ENCODE results near the gene EQTN.
"Not testable (repeated sequence)": the region's sequence is repeated elsewhere in the genome, so short reads cannot be mapped to it uniquely, and the experiment has no call there.

The EQTN gene

GRCh38 chr9:27273186-27273585, 23.8 kb downstream of the EQTN start:
- no peak overlapping the region for H3K4me3 Mint-ChIP-seq
- H3K36me3 Mint-ChIP-seq, result no peaks in the 10 kb centered on the region
- H3K4me1 Mint-ChIP-seq (ENCODE audit: low read depth), result peaks cover 2% of the 10 kb centered on the region
- H3K9me3 Mint-ChIP-seq (ENCODE audit: low read depth), result no peaks in the 10 kb centered on the region
- peaks cover 2% of the 10 kb centered on the region for H3K27me3 Mint-ChIP-seq
- H3K27ac Mint-ChIP-seq, result no peak overlapping the region

- Mint-ChIP-seq H3K4me3 (no peak overlapping the region), H3K27ac (no peak overlapping the region), H3K27me3 (peaks cover 2% of the 10 kb centered on the region), H3K9me3 (ENCODE audit: low read depth) (no peaks in the 10 kb centered on the region), H3K36me3 (no peaks in the 10 kb centered on the region), H3K4me1 (ENCODE audit: low read depth) (peaks cover 2% of the 10 kb centered on the region)
Observed at GRCh38 chr9:27272103-27272502, 24.8 kb downstream of the EQTN start.

- H3K4me1 Mint-ChIP-seq (ENCODE audit: low read depth), result no peaks in the 10 kb centered on the region
- H3K36me3 Mint-ChIP-seq, result no peaks in the 10 kb centered on the region
- no peak overlapping the region for H3K4me3 Mint-ChIP-seq
- peaks cover 1% of the 10 kb centered on the region for H3K27me3 Mint-ChIP-seq
- no peaks in the 10 kb centered on the region for H3K9me3 Mint-ChIP-seq (ENCODE audit: low read depth)
- H3K27ac Mint-ChIP-seq, result no peak overlapping the region
Observed at GRCh38 chr9:27261517-27262211, 35.3 kb downstream of the EQTN start.

- Mint-ChIP-seq H3K36me3 (no peaks in the 10 kb centered on the region), H3K27ac (no peak overlapping the region), H3K4me1 (ENCODE audit: low read depth) (no peaks in the 10 kb centered on the region)
Observed at GRCh38 chr9:27260789-27261516, 36.0 kb downstream of the EQTN start.

GRCh38 chr9:27258662-27259061, 38.3 kb downstream of the EQTN start:
- Mint-ChIP-seq H3K4me3 (no peak overlapping the region), H3K4me1 (ENCODE audit: low read depth) (no peaks in the 10 kb centered on the region), H3K9me3 (ENCODE audit: low read depth) (no peaks in the 10 kb centered on the region), H3K27me3 (peaks cover 1% of the 10 kb centered on the region), H3K27ac (no peak overlapping the region), H3K36me3 (no peaks in the 10 kb centered on the region)

More at GRCh38 chr9:27260789-27261516, 36.0 kb downstream of the EQTN start:
- H3K4me3 Mint-ChIP-seq, result no peak overlapping the region
- H3K9me3 Mint-ChIP-seq (ENCODE audit: low read depth), result no peaks in the 10 kb centered on the region
- H3K27me3 Mint-ChIP-seq, result peaks cover 1% of the 10 kb centered on the region

GRCh38 chr9:27248702-27249101, 48.2 kb downstream of the EQTN start:
- H3K4me1 Mint-ChIP-seq (ENCODE audit: low read depth), result no peaks in the 10 kb centered on the region
- no peaks in the 10 kb centered on the region for H3K9me3 Mint-ChIP-seq (ENCODE audit: low read depth)
- no peak overlapping the region for H3K27ac Mint-ChIP-seq
- no peaks in the 10 kb centered on the region for H3K36me3 Mint-ChIP-seq
- peaks cover 17% of the 10 kb centered on the region for H3K27me3 Mint-ChIP-seq
- no peak overlapping the region for H3K4me3 Mint-ChIP-seq

- H3K9me3 Mint-ChIP-seq (ENCODE audit: low read depth), result no peaks in the 10 kb centered on the region
- no peaks in the 10 kb centered on the region for H3K36me3 Mint-ChIP-seq
- no peaks in the 10 kb centered on the region for H3K4me1 Mint-ChIP-seq (ENCODE audit: low read depth)
- H3K27ac Mint-ChIP-seq, result no peak overlapping the region
- H3K4me3 Mint-ChIP-seq, result no peak overlapping the region
- H3K27me3 Mint-ChIP-seq, result peaks cover 15% of the 10 kb centered on the region
Observed at GRCh38 chr9:27247756-27248155, 49.2 kb downstream of the EQTN start.

GRCh38 chr9:27239648-27240047, 57.3 kb downstream of the EQTN start:
- not testable (repeated sequence) for H3K27ac Mint-ChIP-seq; H3K4me3 Mint-ChIP-seq; H3K4me1 Mint-ChIP-seq (ENCODE audit: low read depth); H3K36me3 Mint-ChIP-seq; H3K27me3 Mint-ChIP-seq
- H3K9me3 Mint-ChIP-seq (ENCODE audit: low read depth), result peaks cover 16% of the 10 kb centered on the region

Measured in activated naive CD8-positive, alpha-beta T cell (primary cell).